Measurements from ENCODE around the gene DNAJC21.

DNA sequence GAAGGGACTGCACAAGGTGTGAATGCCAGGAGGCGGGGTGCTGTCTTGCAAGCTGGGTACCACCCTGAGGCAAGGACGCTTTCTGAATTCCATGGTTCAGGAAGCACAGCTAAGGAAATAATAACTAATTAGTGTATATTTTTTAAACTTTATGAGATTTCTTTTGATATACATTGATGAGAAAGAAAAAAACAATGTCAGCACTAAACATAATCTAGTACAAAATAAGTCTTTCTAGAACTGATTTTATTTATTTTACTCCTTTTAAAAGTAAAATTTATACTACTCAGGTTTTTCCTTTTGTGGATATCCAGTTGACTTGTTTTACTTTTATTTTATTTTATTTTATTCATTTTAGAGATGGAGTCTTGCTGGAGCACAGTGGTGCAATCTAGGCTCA, 3.6 kb downstream of the DNAJC21 start:
- no peak for TF ChIP-seq POLR2A (IDR thresholded peaks at IDR 0.05)
- TF ChIP-seq, protein P1, sequence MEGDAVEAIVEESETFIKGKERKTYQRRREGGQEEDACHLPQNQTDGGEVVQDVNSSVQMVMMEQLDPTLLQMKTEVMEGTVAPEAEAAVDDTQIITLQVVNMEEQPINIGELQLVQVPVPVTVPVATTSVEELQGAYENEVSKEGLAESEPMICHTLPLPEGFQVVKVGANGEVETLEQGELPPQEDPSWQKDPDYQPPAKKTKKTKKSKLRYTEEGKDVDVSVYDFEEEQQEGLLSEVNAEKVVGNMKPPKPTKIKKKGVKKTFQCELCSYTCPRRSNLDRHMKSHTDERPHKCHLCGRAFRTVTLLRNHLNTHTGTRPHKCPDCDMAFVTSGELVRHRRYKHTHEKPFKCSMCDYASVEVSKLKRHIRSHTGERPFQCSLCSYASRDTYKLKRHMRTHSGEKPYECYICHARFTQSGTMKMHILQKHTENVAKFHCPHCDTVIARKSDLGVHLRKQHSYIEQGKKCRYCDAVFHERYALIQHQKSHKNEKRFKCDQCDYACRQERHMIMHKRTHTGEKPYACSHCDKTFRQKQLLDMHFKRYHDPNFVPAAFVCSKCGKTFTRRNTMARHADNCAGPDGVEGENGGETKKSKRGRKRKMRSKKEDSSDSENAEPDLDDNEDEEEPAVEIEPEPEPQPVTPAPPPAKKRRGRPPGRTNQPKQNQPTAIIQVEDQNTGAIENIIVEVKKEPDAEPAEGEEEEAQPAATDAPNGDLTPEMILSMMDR (IDR thresholded peaks at IDR 0.05): no peak

Data from esophagus squamous epithelium (tissue), 4 donors.